ENCODE data around the gene IL23R. TPM values are rescaled to one million over a fixed set of nuclear protein-coding genes. Genes with fewer than 3 reads are reported as not detected.

Gene IL23R
- total and polyA plus RNA-seq, 2 of the 13 experiments (the other 11 are each of a cell fraction or from before 2014, with no cell fraction given), result not detected

- H3K27ac ChIP-seq (ENCODE audit: extremely low read length, insufficient read depth, low read length), result no peak overlapping the region
- H4K20me1 ChIP-seq (ENCODE audit: insufficient read depth, low read length), result no peaks in the 10 kb centered on the region
- ATAC-seq (no peak), DNase-seq (ENCODE audit: low spot score) (no peak), FAIRE-seq (no peak)
- H3K36me3 ChIP-seq (replicated peaks in 1 of 2; ENCODE audit: control insufficient read depth in 1 of 2, insufficient read depth in 2 of 2, low read length in 2 of 2), result no peaks in the 10 kb centered on the region
- no peak overlapping the region for H3K4me3 ChIP-seq (replicated peaks in 1 of 3; ENCODE audit: insufficient read depth in 1 of 3, low read depth in 2 of 3, low read length in 3 of 3)
- BruUV-seq (replicated peaks), result no TSS peak
- no peak overlapping the region for H3K4me2 ChIP-seq (ENCODE audit: low read depth, low read length)
- WGBS (ENCODE audit: low lambda C conversion rate), result 84% methylated on average over 1 of the region's 1 CpG
- H2AFZ ChIP-seq (ENCODE audit: low read length), result no peak overlapping the region
- in situ Hi-C loops (cut with HindIII; ENCODE audit: extremely low pct_ligation_motif_present, low pct_unique_long_range_greater_than_20kb), result no loop called here
- POLR2A ChIA-PET, result no interaction called here
- H3K9ac ChIP-seq (ENCODE audit: insufficient read depth, low read depth, low read length), result no peak overlapping the region
- H3K9me3 ChIP-seq (ENCODE audit: low read length), result no peaks in the 10 kb centered on the region
- H3K79me2 ChIP-seq (ENCODE audit: insufficient read depth, low read length), result no peaks in the 10 kb centered on the region
- TF ChIP-seq NR2C2 (CRISPR knock-in tag; IDR thresholded peaks at IDR 0.05; ENCODE audit: borderline replicate concordance) (no peak), FOXJ3 (CRISPR knock-in tag; IDR thresholded peaks at IDR 0.05; ENCODE audit: borderline replicate concordance) (no peak), FLYWCH1 (CRISPR knock-in tag; IDR thresholded peaks at IDR 0.05) (no peak)
- TF ChIP-seq, protein P1, sequence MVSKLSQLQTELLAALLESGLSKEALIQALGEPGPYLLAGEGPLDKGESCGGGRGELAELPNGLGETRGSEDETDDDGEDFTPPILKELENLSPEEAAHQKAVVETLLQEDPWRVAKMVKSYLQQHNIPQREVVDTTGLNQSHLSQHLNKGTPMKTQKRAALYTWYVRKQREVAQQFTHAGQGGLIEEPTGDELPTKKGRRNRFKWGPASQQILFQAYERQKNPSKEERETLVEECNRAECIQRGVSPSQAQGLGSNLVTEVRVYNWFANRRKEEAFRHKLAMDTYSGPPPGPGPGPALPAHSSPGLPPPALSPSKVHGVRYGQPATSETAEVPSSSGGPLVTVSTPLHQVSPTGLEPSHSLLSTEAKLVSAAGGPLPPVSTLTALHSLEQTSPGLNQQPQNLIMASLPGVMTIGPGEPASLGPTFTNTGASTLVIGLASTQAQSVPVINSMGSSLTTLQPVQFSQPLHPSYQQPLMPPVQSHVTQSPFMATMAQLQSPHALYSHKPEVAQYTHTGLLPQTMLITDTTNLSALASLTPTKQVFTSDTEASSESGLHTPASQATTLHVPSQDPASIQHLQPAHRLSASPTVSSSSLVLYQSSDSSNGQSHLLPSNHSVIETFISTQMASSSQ (IDR thresholded peaks at IDR 0.05; ENCODE audit: low read depth), result no peak
- TF ChIP-seq, protein P1 (CRISPR knock-in tag; IDR thresholded peaks at IDR 0.05; ENCODE audit: borderline replicate concordance), result no peak
- intact Hi-C loops (cut with micrococcal nuclease; ENCODE audit: unreplicated experiment), result no loop called here
- H3K27me3 ChIP-seq (ENCODE audit: control insufficient read depth in 1 of 2, insufficient read depth in 2 of 2, low read length in 2 of 2), result no peaks in the 10 kb centered on the region
- CTCF ChIA-PET (ENCODE audit: low intra/inter-chr PET ratio, low total read pairs), result no interaction called here
- peaks cover 6% of the 10 kb centered on the region; the same call in 1 of the 2 replicates for H3K4me1 ChIP-seq (ENCODE audit: insufficient read depth, low read length)
Measured at GRCh38 chr1:67192902-67193301, 26.6 kb downstream of the IL23R start.
